GM21526 (cell line): ENCODE measurements around the gene TTF2.
"Not testable (repeated sequence)": the region's sequence is repeated elsewhere in the genome, so short reads cannot be mapped to it uniquely, and the experiment has no call there.

ENCODE experiments used
- ATAC-seq: cut with Tn5 transposase; IDR thresholded peaks from one replicate; pipeline ENCODE4 v1.9.1; 2021; ENCODE audit warnings: moderate library complexity; ENCODE audit not compliant: unreplicated experiment, low FRiP score

The TTF2 gene

DNA sequence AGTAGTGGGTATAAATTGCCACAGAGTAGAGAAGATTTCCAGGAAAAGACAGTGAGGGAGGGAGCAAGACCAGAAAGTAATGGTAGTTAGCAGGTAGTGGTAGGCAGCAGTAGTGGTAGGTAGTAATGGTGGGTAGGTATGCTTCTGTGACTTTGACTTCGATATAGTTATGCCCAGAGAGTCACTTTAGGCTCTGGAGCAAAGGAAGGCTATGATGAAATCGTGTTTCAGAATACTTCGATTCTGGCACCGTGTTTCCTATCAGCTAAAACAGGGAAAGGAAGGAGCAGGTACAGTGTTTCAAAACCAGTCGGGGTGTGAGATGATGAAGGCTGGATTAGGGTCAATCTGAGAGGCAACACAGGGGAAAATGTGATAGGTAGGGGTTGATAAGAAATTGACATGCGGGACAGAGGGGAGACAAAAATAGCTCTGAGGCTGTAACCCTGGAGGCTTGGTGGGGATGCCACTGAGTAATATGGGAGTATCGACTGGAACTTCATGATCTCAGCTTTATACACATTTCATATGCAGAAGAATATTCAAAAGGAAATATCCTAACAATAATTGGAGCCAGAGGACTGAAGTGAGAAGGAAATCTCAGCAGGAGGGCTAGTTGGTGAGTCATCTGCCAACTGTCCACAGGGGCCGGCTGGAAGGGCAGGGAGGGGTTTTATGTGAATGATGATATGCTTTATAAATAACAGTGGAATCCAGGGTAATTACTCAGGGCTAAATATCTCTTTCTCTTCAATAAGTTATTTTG lies 86.6 kb downstream of the TTF2 start:
- ATAC-seq: no peak

DNA sequence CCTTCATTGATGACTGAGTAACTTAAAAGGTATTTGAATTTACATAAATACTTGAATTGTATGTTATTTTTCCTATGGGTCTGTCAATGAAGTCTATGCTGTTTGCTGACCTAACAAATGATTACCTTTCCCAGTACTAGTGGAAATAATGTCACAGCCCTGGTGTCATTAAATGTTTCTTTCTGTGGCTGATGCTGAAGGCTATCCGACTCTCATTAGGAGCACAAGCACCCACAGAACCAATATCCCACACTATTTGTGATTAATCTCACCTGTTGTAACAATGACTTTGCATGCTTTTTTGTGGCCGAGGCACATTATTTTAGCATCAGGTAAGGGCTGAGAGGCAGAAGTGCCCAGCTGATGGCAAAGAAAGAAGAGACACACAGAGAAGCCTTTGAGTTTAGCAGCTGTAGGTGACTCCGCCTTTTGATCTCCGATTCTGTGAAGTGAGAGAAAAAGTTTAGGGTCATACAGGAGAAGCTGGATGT lies 87.3 kb downstream of the TTF2 start:
- no peak for ATAC-seq

DNA sequence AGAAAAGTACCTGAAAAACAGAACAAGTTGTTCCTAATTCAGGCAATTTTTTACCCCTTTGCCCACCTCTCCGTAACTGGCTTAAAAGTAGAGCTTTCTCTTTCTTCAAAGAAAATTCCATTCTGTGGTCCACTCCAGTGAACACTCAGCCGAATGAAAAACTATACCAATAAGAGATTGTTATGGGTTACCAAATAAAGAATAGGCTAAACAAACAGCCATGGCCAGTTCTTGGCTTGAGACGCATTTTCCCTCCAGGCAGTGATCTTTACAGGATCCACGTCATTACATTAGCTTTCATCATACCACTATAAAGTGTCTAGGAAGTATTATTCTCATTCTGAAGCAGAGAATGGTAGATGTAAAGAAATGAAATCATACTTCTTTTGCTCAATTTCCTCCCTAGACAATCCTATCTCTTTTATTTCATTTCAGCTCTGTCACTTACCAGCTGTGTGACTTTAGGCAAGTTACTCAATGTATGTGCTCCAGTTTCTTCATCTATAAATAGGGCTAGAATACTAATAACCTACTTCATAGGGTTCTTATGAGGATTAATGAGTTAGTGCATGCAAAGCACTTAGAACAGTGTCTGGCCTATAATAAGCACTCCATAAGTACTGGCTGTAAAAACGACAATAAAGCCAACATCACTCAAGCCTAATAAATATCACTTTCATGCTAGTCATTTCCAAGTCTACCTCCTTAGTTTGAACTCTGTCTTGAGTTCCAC lies 87.9 kb downstream of the TTF2 start:
- ATAC-seq: no peak

DNA sequence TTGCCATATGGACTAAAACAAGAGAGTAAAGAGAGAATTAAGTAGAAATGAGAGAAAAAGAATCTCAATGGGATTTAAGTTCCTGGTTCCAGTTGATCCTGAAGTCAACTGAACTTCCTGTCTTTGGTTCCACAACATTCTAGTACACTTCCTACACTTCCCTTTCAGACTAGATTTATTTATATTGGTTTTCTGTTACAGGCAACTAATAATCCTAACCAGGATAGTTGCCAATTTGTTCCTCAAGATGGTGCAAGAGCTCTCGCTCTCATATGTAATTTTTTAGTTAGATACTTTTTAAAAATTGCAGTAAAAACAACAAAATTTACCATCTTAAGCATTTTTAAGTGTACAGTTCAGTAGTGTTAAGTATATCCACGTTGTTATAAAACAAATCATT lies 90.2 kb downstream of the TTF2 start:
- no peak for ATAC-seq

DNA sequence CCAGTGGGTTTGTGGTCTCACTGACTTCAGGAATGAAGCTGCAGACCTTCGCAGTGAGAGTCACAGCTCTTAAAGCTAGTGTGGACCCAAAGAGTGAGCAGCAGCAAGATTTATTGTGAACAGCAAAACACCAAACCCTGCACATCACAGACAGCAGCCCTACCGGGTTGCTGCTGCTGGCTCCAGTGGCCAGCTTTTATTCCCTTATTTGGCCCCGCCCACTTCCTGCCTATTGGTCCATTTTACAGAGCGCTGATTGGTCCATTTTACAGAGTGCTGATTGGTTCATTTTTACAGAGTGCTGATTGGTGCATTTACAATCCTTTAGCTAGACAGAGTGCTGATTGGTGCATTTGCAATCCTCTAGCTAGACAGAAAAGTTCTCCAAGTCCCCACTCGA lies 91.2 kb downstream of the TTF2 start:
- ATAC-seq: not testable (repeated sequence)
